H1 (cell line): ENCODE data around the gene KRTAP4-7. TPM values are rescaled to one million over a fixed set of nuclear protein-coding genes. Genes with fewer than 3 reads are reported as not detected.

Experiments
- CTCF ChIA-PET: fragments of 300-600 bp; sonication (Branson Sonifier 250); formaldehyde crosslinking; loops from one replicate; lab custom pipeline; 2021; ENCODE audit not compliant: partially characterized antibody; lab: Charles Lee
- POLR2A ChIA-PET: fragments of 300-600 bp; sonication (Branson Sonifier 250); formaldehyde crosslinking; loops from one replicate; lab custom pipeline; 2021; ENCODE audit warnings: inconsistent platforms; ENCODE audit not compliant: partially characterized antibody; lab: Charles Lee
- DNase-seq, 2 experiments: peaks; one replicate each; pipeline versions ENCODE4 v3.0.0 to v3.0.0-alpha.2; 2010 to 2022; ENCODE audit warnings: low spot score in 2 of 2, low read depth in 1 of 2, mixed read lengths in 1 of 2
- FAIRE-seq: peaks from 2 replicates; lab custom pipeline; 2011; peaks lifted over from hg19 to GRCh38; lab: Jason Lieb, UNC
- H2AFZ ChIP-seq: 2 replicates; pipeline ENCODE4 v1.8.1; 2012; ENCODE audit warnings: low read length, inconsistent platforms
- H2AK5ac ChIP-seq: 2 replicates; pipeline ENCODE4 v1.6.1; 2013; ENCODE audit warnings: low read depth, low read length
- H2BK120ac ChIP-seq: replicated peaks from 2 replicates; pipeline ENCODE3; 2013; ENCODE audit warnings: low read depth, low read length, inconsistent platforms
- H2BK12ac ChIP-seq: 2 replicates; pipeline ENCODE4 v1.6.1; 2013; ENCODE audit warnings: low read depth, low read length
- H2BK15ac ChIP-seq: 2 replicates; pipeline ENCODE4 v1.6.1; 2013; ENCODE audit warnings: low read length
- H2BK20ac ChIP-seq: 2 replicates; pipeline ENCODE4 v1.6.1; 2013; ENCODE audit warnings: low read length
- H2BK5ac ChIP-seq: 2 replicates; pipeline ENCODE4 v1.6.1; 2013; ENCODE audit warnings: low read depth, low read length
- H3K14ac ChIP-seq: 2 replicates; pipeline ENCODE4 v1.6.1; 2013; ENCODE audit warnings: inconsistent platforms; ENCODE audit not compliant: insufficient read length
- H3K18ac ChIP-seq: 2 replicates; pipeline ENCODE4 v1.6.1; 2013; ENCODE audit warnings: low read length; ENCODE audit errors: extremely low read depth
- H3K23ac ChIP-seq: 2 replicates; pipeline ENCODE4 v1.6.1; 2013; ENCODE audit warnings: inconsistent platforms; ENCODE audit not compliant: insufficient read length
- H3K23me2 ChIP-seq: 2 replicates; pipeline ENCODE4 v1.6.1; 2013; ENCODE audit warnings: low read depth, low read length
- H3K27ac ChIP-seq: 2 replicates; pipeline ENCODE4 v1.6.1; 2011; ENCODE audit warnings: low read depth, low read length, inconsistent platforms
- H3K27me3 ChIP-seq, 4 experiments: replicated peaks in 1 of 4; 1 replicate in 1 of 4; 2 replicates in 3 of 4; pipeline versions ENCODE4 v1.6.1 to v1.8.1; 2011 to 2013; ENCODE audit warnings: low read length in 3 of 4, mild to moderate bottlenecking in 3 of 4, inconsistent platforms in 2 of 4, mixed read lengths in 2 of 4, moderate library complexity in 1 of 4; ENCODE audit not compliant: control insufficient read depth in 3 of 4, insufficient read depth in 3 of 4; ENCODE audit errors: extremely low read depth in 1 of 4
- H3K36me3 ChIP-seq, 4 experiments: 2 replicates each; pipeline versions ENCODE4 v1.6.1 to v1.8.1; 2011 to 2013; ENCODE audit warnings: mild to moderate bottlenecking in 4 of 4, low read length in 3 of 4, moderate library complexity in 2 of 4, control low read depth in 1 of 4, inconsistent platforms in 1 of 4; ENCODE audit not compliant: insufficient read depth in 4 of 4, control insufficient read depth in 2 of 4
- H3K4ac ChIP-seq: replicated peaks from 2 replicates; pipeline ENCODE3; 2013; ENCODE audit warnings: low read length, low read depth, mixed read lengths, inconsistent platforms; ENCODE audit not compliant: insufficient read length
- H3K4me1 ChIP-seq, 4 experiments: replicated peaks in 1 of 4; 1 replicate in 1 of 4; 2 replicates in 3 of 4; pipeline versions ENCODE4 v1.6.1 to v1.8.1; 2011 to 2013; ENCODE audit warnings: low read length in 3 of 4, inconsistent platforms in 2 of 4, mixed read lengths in 1 of 4; ENCODE audit not compliant: insufficient read depth in 4 of 4, control insufficient read depth in 3 of 4
- H3K4me2 ChIP-seq, 2 experiments: 2 replicates each; pipeline versions ENCODE4 v1.6.1 to v1.8.1; 2011 to 2013; ENCODE audit warnings: low read depth in 2 of 2, low read length in 2 of 2, control low read depth in 1 of 2, inconsistent platforms in 1 of 2, mild to moderate bottlenecking in 1 of 2; ENCODE audit not compliant: insufficient read depth in 1 of 2
- H3K4me3 ChIP-seq, 4 experiments: fragments of 200-600, 300-600 bp in 1 of 4; sonication (generic), shearing (Covaris generic), sonication (Bioruptor Twin) in 1 of 4; 2 replicates each; pipeline versions ENCODE4 v1.5.1 to v1.8.1; 2011 to 2016; ENCODE audit warnings: low read length in 4 of 4, low read depth in 3 of 4, control low read depth in 2 of 4, inconsistent platforms in 2 of 4, mild to moderate bottlenecking in 2 of 4, mixed read lengths in 1 of 4, moderate library complexity in 1 of 4; ENCODE audit not compliant: insufficient read depth in 2 of 4; ENCODE audit errors: extremely low read depth in 1 of 4
- H3K56ac ChIP-seq: replicated peaks from 2 replicates; pipeline ENCODE3; 2013; ENCODE audit warnings: low read depth, mild to moderate bottlenecking, mixed read lengths, low read length, inconsistent platforms; ENCODE audit not compliant: insufficient read length
- H3K79me1 ChIP-seq: 2 replicates; pipeline ENCODE4 v1.6.1; 2013; ENCODE audit warnings: low read depth, low read length, control low read depth
- H3K79me2 ChIP-seq, 2 experiments: 2 replicates each; pipeline versions ENCODE4 v1.6.1 to v1.8.1; 2012 to 2013; ENCODE audit warnings: low read length in 2 of 2, mild to moderate bottlenecking in 2 of 2, inconsistent platforms in 1 of 2; ENCODE audit not compliant: insufficient read depth in 2 of 2, control insufficient read depth in 1 of 2
- H3K9ac ChIP-seq, 4 experiments: replicated peaks in 1 of 4; 1 replicate in 1 of 4; 2 replicates in 3 of 4; pipeline versions ENCODE4 v1.6.1 to v1.8.1; 2011 to 2013; ENCODE audit warnings: low read depth in 3 of 4, low read length in 3 of 4, control low read depth in 2 of 4, mild to moderate bottlenecking in 2 of 4, moderate library complexity in 2 of 4, inconsistent platforms in 1 of 4; ENCODE audit errors: extremely low read depth in 1 of 4
- H3K9me3 ChIP-seq, 2 experiments: 2 replicates each; pipeline versions ENCODE4 v1.6.1 to v1.8.1; 2012 to 2013; ENCODE audit warnings: mild to moderate bottlenecking in 2 of 2, moderate library complexity in 2 of 2, control low read depth in 1 of 2, inconsistent platforms in 1 of 2, low read depth in 1 of 2, low read length in 1 of 2, mixed read lengths in 1 of 2; ENCODE audit not compliant: insufficient read depth in 2 of 2
- H4K20me1 ChIP-seq, 2 experiments: replicated peaks in 1 of 2; 2 replicates each; pipeline versions ENCODE3 to v1.8.1; 2011 to 2013; ENCODE audit warnings: inconsistent platforms in 2 of 2, low read length in 2 of 2, mild to moderate bottlenecking in 1 of 2; ENCODE audit not compliant: insufficient read depth in 2 of 2, control insufficient read depth in 1 of 2
- H4K5ac ChIP-seq: 2 replicates; pipeline ENCODE4 v1.6.1; 2013; ENCODE audit warnings: low read length, low read depth, mixed read lengths, inconsistent platforms; ENCODE audit not compliant: insufficient read length
- H4K8ac ChIP-seq: 2 replicates; pipeline ENCODE4 v1.8.0; 2013; ENCODE audit warnings: mild to moderate bottlenecking, moderate library complexity, low read length, inconsistent platforms; ENCODE audit not compliant: insufficient read depth; ENCODE audit errors: extremely low read depth
- H4K91ac ChIP-seq: replicated peaks from 2 replicates; pipeline ENCODE3; 2013; ENCODE audit warnings: low read length, mixed read lengths, inconsistent platforms; ENCODE audit not compliant: insufficient read length
- POU5F1 ChIP-seq: IDR thresholded peaks from 2 replicates; pipeline ENCODE4 v1.6.1; 2011; ENCODE audit warnings: low read depth, mild to moderate bottlenecking, low read length, moderate library complexity
- YY1 ChIP-seq: IDR thresholded peaks from 2 replicates; pipeline ENCODE4 v1.6.1; 2011; ENCODE audit warnings: low read depth, mild to moderate bottlenecking, low read length
- WGBS, 2 experiments: shearing (Covaris generic) in 1 of 2; methylation state at CpG; one replicate each; pipeline versions ENCODE4 v1.1.6 to v1.1.7; 2013 to 2015; ENCODE audit warnings: low lambda C conversion rate in 2 of 2, mixed read lengths in 2 of 2, inconsistent platforms in 1 of 2, low coverage in 1 of 2, missing lambda C conversion rate in 1 of 2; ENCODE audit not compliant: insufficient replicate concordance in 2 of 2, insufficient coverage in 1 of 2, insufficient read length in 1 of 2; ENCODE audit errors: extremely low coverage in 1 of 2, missing lambda C conversion rate in 1 of 2; 5-methylcytosine and 5-hydroxymethylcytosine counted together
- polyA plus RNA-seq, 7 experiments: library from polyadenylated mRNA; depleted of rRNA in 3 of 7; stranded (reverse) in 5 of 7; unstranded in 2 of 7; fragments of >200 nt in 5 of 7; fragments of 200-250 nt in 2 of 7; gene quantifications; 1 replicate in 5 of 7; 2 replicates in 1 of 7; 4 replicates in 1 of 7; pipeline versions ENCODE4 v1.2.1 to v1.2.3, GENCODE V29; 2011 to 2013; ENCODE audit warnings: missing spikeins in 2 of 7, mixed read lengths in 2 of 7
- total RNA-seq: library from RNA; stranded (reverse); fragmentation: NEBNext Ultra II Directional; extraction: Animal tissue kit (Norgen Biotek cat#: 25700); gene quantifications from 2 replicates; pipeline ENCODE4 v1.2.1, GENCODE V29; 2021

KRTAP4-7 gene
- total and polyA plus RNA-seq, 2 of the 8 experiments (the other 6 are each of a cell fraction or from before 2014, with no cell fraction given), result not detected

DNA sequence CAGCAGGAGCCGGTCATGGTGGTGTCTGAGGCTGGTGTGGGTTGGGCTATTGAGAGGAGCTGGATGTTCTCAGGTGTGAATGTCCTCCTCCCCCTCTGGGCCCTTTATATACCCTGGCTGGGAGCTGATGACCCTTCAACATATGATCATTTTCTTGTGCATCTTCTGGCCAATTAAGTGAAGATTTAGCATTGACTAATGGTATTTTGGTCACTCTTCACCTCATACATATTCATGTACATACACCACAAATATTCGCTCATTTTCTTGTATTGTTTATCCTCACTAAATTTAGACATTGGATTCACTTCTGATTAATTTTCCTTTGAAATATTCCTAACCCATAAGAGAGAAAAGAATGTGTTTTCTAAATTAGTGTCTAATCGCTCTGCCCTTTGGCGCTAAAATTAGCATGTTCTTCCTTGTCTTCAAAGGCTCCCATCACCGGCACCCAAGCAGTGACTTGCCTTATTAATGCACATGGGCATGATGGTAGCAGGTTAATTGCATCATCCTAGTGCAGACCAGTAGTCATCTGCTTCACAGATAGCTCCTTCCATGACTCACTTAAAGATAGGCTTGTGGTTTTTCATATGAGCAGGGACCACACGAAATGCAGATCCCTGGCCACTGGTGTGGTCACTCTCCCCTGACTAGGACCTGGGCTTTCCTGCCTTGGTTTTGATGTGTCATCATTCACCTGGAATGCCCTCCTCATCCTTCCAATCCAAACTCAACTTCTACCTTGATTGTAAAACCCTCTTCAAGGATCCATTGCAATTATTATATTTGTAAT is 17.9 kb upstream of the KRTAP4-7 start, which contains the start of gene KRTAP2-4:
KRTAP2-4 (minus strand) TSS at position 51 of the 796 bp plus-strand sequence; CDS start at position 17, 34 bp downstream.
- no peak within 1 kb of the TSS for H4K8ac ChIP-seq
- no peak within 1 kb of the TSS for H3K18ac ChIP-seq
- H2BK20ac ChIP-seq, result no peak within 1 kb of the TSS
- ChIA-PET POLR2A (no interaction called here), CTCF (no interaction called here)
- no peaks in the 10 kb centered on the region for H3K36me3 ChIP-seq
- no peak within 1 kb of the TSS for H4K91ac ChIP-seq
- no peak within 1 kb of the TSS for H2AK5ac ChIP-seq
- H2BK12ac ChIP-seq, result no peak within 1 kb of the TSS
- H3K23ac ChIP-seq, result no peak within 1 kb of the TSS
- H2BK120ac ChIP-seq, result no peak within 1 kb of the TSS
- no peaks in the 10 kb centered on the region for H3K9me3 ChIP-seq
- H4K20me1 ChIP-seq, result no peaks in the 10 kb centered on the region
- H3K14ac ChIP-seq, result no peak within 1 kb of the TSS
- H2AFZ ChIP-seq, result no peak within 1 kb of the TSS
- H3K79me1 ChIP-seq, result no peaks in the 10 kb centered on the region
- FAIRE-seq (no peak), DNase-seq (no peak)
- no peak within 1 kb of the TSS for H3K9ac ChIP-seq
- H3K79me2 ChIP-seq, result no peaks in the 10 kb centered on the region
- no peak within 1 kb of the TSS for H3K27ac ChIP-seq
- no peaks in the 10 kb centered on the region for H3K23me2 ChIP-seq
- no peak within 1 kb of the TSS for H3K56ac ChIP-seq
- H3K4ac ChIP-seq, result no peak within 1 kb of the TSS
- H3K27me3 ChIP-seq, result no peaks in the 10 kb centered on the region
- H3K4me2 ChIP-seq, result no peak within 1 kb of the TSS
- no peak within 1 kb of the TSS for H3K4me3 ChIP-seq
- H2BK5ac ChIP-seq, result no peak within 1 kb of the TSS
- no peak within 1 kb of the TSS for H2BK15ac ChIP-seq
- WGBS, 2 experiments, result 93% methylated on average over 5 of the region's 6 CpGs; no CpG with 5 or more reads in 1 of the 2 experiments
- H4K5ac ChIP-seq, result no peak within 1 kb of the TSS
- H3K4me1 ChIP-seq, result no peaks in the 10 kb centered on the region
- TF ChIP-seq POU5F1 (no peak), YY1 (no peak)
